Measurements from ENCODE around the gene SCIN.
"Not testable (repeated sequence)": the region's sequence is repeated elsewhere in the genome, so short reads cannot be mapped to it uniquely, and the experiment has no call there.

DNA sequence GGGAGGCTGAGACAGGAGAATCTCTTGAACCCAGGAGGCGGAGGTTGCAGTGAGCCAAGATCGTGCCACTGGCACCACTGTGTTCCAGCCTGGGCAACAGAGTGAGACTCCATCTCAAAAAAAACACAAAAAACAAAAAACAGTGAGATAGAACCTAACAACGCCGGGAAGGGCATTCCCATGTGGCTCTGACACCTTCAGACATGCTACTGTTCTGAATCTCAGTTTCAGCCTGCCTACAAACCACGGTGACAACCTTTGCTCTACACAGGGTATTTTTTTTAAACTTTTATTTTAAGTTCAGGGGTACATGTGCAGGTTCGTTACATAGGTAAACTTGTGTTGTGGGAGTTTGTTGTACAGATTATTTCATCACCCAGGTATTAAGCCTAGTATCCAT lies 74.7 kb downstream of the SCIN start:
- TF ChIP-seq POLR2AphosphoS5 (IDR thresholded peaks at IDR 0.05; ENCODE audit: low read depth, low read length); SAP30 (IDR thresholded peaks at IDR 0.05; ENCODE audit: insufficient read depth, insufficient replicate concordance, low read length); TAF1 (IDR thresholded peaks at IDR 0.05; ENCODE audit: low read depth, low read length); ASH2L (IDR thresholded peaks at IDR 0.05; ENCODE audit: low read length); SP1 (IDR thresholded peaks at IDR 0.05; ENCODE audit: low read depth, low read length); CTCF (IDR thresholded peaks at IDR 0.05; ENCODE audit: control extremely low read depth in 1 of 3, insufficient read depth in 1 of 3, low read depth in 1 of 3, low read length in 3 of 3); RBBP5 (IDR thresholded peaks at IDR 0.05; ENCODE audit: borderline replicate concordance, low read depth, low read length); CEBPB (IDR thresholded peaks at IDR 0.05; ENCODE audit: low read depth, low read length); EZH2 (IDR thresholded peaks at IDR 0.05; ENCODE audit: low read depth, low read length, severe bottlenecking); POLR2A (IDR thresholded peaks at IDR 0.05; ENCODE audit: control extremely low read depth in 1 of 2, low read depth in 2 of 2, low read length in 2 of 2): not testable (repeated sequence)
- TF ChIP-seq, protein P1, sequence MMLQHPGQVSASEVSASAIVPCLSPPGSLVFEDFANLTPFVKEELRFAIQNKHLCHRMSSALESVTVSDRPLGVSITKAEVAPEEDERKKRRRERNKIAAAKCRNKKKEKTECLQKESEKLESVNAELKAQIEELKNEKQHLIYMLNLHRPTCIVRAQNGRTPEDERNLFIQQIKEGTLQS (IDR thresholded peaks at IDR 0.05; ENCODE audit: insufficient read depth, low read depth, low read length): not testable (repeated sequence)
